H1 (cell line): Measurements from ENCODE around the gene TMEM121B.

Source experiments
- CREB1 ChIP-seq: IDR thresholded peaks from 2 replicates; pipeline ENCODE4 v1.6.1; 2012; ENCODE audit warnings: inconsistent platforms
- EGR1 ChIP-seq: IDR thresholded peaks from 2 replicates; pipeline ENCODE4 v1.6.1; 2011; ENCODE audit warnings: low read depth, low read length, borderline replicate concordance
- FOSL1 ChIP-seq: IDR thresholded peaks from 2 replicates; pipeline ENCODE4 v1.6.1; 2011; ENCODE audit warnings: mild to moderate bottlenecking, low read depth, low read length, moderate library complexity; ENCODE audit not compliant: insufficient read depth
- POLR2A ChIP-seq, 2 experiments: IDR thresholded peaks; 1 replicate in 1 of 2; 2 replicates in 1 of 2; pipeline ENCODE4 v1.6.1; 2011; ENCODE audit warnings: low read depth in 2 of 2, low read length in 2 of 2, mild to moderate bottlenecking in 2 of 2; ENCODE audit errors: control extremely low read depth in 1 of 2
- RFX5 ChIP-seq: IDR thresholded peaks from 2 replicates; pipeline ENCODE4 v1.6.1; 2011; ENCODE audit warnings: low read depth, low read length, improper control_type of control experiment, borderline replicate concordance
- YY1 ChIP-seq: IDR thresholded peaks from 2 replicates; pipeline ENCODE4 v1.6.1; 2011; ENCODE audit warnings: low read depth, mild to moderate bottlenecking, low read length
- ZNF274 ChIP-seq: IDR thresholded peaks from 2 replicates; pipeline ENCODE4 v1.7.0; 2012; ENCODE audit warnings: low read length, borderline replicate concordance; ENCODE audit errors: extremely low read depth
- TF ChIP-seq, protein P1 (sequence below): IDR thresholded peaks from 2 replicates; pipeline ENCODE4 v1.6.1; 2012; ENCODE audit warnings: inconsistent platforms
- TF ChIP-seq, protein P2 (sequence below), 3 experiments: IDR thresholded peaks; 1 replicate in 2 of 3; 2 replicates in 1 of 3; pipeline versions ENCODE4 v1.5.1 to v1.6.1; 2011; ENCODE audit warnings: low read length in 3 of 3, mild to moderate bottlenecking in 3 of 3, inconsistent platforms in 2 of 3, low read depth in 1 of 3, moderate library complexity in 1 of 3; ENCODE audit not compliant: insufficient read depth in 1 of 3; ENCODE audit errors: control extremely low read depth in 1 of 3
- TF ChIP-seq, protein P3 (sequence below): IDR thresholded peaks from 2 replicates; pipeline ENCODE4 v1.6.1; 2011; ENCODE audit warnings: low read length, improper control_type of control experiment

DNA sequence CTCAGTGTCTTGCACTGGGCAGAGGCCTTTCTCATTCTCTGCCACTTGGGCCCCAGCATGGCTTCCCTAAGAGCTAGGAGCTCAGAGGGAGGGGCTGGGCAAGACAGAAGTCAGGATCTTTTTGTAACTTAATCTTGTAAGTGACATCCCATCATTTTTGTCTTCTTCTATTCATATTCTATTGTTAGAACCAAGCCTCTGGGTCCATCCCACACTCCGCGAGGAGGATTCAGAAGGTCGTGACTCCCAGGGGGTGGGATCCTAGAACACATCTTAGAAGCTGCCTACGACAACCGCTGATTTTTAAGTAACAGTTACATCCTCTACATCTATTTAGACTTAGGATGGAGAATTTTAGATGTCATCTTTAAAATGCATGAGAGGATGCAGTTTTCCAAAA is 37.9 kb downstream of the TMEM121B start:
- TF ChIP-seq, protein P1, sequence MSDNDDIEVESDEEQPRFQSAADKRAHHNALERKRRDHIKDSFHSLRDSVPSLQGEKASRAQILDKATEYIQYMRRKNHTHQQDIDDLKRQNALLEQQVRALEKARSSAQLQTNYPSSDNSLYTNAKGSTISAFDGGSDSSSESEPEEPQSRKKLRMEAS = no peak
- TF ChIP-seq ZNF274 = no peak
- TF ChIP-seq CREB1 = no peak
- no peak for TF ChIP-seq EGR1
- TF ChIP-seq RFX5 = no peak
- no peak for TF ChIP-seq POLR2A (IDR thresholded peaks at IDR 0.05; ENCODE audit: control extremely low read depth in 1 of 2, low read depth in 2 of 2, low read length in 2 of 2)
- TF ChIP-seq, protein P2, sequence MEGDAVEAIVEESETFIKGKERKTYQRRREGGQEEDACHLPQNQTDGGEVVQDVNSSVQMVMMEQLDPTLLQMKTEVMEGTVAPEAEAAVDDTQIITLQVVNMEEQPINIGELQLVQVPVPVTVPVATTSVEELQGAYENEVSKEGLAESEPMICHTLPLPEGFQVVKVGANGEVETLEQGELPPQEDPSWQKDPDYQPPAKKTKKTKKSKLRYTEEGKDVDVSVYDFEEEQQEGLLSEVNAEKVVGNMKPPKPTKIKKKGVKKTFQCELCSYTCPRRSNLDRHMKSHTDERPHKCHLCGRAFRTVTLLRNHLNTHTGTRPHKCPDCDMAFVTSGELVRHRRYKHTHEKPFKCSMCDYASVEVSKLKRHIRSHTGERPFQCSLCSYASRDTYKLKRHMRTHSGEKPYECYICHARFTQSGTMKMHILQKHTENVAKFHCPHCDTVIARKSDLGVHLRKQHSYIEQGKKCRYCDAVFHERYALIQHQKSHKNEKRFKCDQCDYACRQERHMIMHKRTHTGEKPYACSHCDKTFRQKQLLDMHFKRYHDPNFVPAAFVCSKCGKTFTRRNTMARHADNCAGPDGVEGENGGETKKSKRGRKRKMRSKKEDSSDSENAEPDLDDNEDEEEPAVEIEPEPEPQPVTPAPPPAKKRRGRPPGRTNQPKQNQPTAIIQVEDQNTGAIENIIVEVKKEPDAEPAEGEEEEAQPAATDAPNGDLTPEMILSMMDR (IDR thresholded peaks at IDR 0.05; ENCODE audit: control extremely low read depth in 1 of 3, insufficient read depth in 1 of 3, low read depth in 1 of 3, low read length in 3 of 3) = no peak
- TF ChIP-seq FOSL1 = no peak
- no peak for TF ChIP-seq YY1
- TF ChIP-seq, protein P3, sequence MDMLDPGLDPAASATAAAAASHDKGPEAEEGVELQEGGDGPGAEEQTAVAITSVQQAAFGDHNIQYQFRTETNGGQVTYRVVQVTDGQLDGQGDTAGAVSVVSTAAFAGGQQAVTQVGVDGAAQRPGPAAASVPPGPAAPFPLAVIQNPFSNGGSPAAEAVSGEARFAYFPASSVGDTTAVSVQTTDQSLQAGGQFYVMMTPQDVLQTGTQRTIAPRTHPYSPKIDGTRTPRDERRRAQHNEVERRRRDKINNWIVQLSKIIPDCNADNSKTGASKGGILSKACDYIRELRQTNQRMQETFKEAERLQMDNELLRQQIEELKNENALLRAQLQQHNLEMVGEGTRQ = no peak
